Caco-2 (cell line): ENCODE results near the gene LRRC56. TPM values are rescaled to one million over a fixed set of nuclear protein-coding genes. Genes with fewer than 3 reads are reported as not detected.

Experiments
- BruUV-seq: library from RNA; stranded (reverse); fragments of 400-500 nt; replicated peaks from 2 replicates; lab custom pipeline; 2021; lab: Mats Ljungman, UMichigan
- CTCF ChIA-PET: fragments of 300-600 bp; sonication (Branson Sonifier 250); formaldehyde crosslinking; loops from one replicate; lab custom pipeline; 2022; ENCODE audit warnings: antibody characterized with exemption; lab: Charles Lee
- POLR2A ChIA-PET: fragments of 300-600 bp; sonication (Branson Sonifier 250); formaldehyde crosslinking; loops from one replicate; lab custom pipeline; 2022; ENCODE audit warnings: antibody characterized with exemption; lab: Charles Lee
- DNase-seq, 2 experiments: peaks; one replicate each; pipeline versions ENCODE4 v3.0.0 to v3.0.0-alpha.2; 2020 to 2022
- H3K27me3 ChIP-seq: replicated peaks from 2 replicates; pipeline ENCODE4 v1.6.0; 2011; ENCODE audit warnings: low read length; ENCODE audit not compliant: control insufficient read depth, insufficient read depth
- H3K36me3 ChIP-seq: 2 replicates; pipeline ENCODE4 v1.5.1; 2011; ENCODE audit warnings: low read length; ENCODE audit not compliant: control insufficient read depth, insufficient read depth
- H3K4me1 ChIP-seq: fragments of 250-450 bp; sonication (Bioruptor Pico); 2 replicates; pipeline ENCODE4 v1.5.1; 2020; ENCODE audit warnings: mild to moderate bottlenecking
- H3K4me3 ChIP-seq: 2 replicates; pipeline ENCODE4 v1.5.1; 2011; ENCODE audit warnings: low read depth, mild to moderate bottlenecking, control low read depth, low read length
- H3K9me3 ChIP-seq: fragments of 250-450 bp; sonication (Bioruptor Pico); 2 replicates; pipeline ENCODE4 v1.5.1; 2020; ENCODE audit warnings: mild to moderate bottlenecking, moderate library complexity
- H3K27ac Mint-ChIP-seq: one replicate; pipeline ENCODE4 v1.8.0; 2022; ENCODE audit warnings: mixed read lengths; ENCODE audit not compliant: unreplicated experiment
- H3K27me3 Mint-ChIP-seq: one replicate; pipeline ENCODE4 v1.8.0; 2022; ENCODE audit warnings: mixed read lengths; ENCODE audit not compliant: insufficient read depth, unreplicated experiment
- H3K36me3 Mint-ChIP-seq: one replicate; pipeline ENCODE4 v1.8.0; 2022; ENCODE audit warnings: mild to moderate bottlenecking, mixed read lengths; ENCODE audit not compliant: insufficient read depth, unreplicated experiment
- H3K4me1 Mint-ChIP-seq: one replicate; pipeline ENCODE4 v1.8.0; 2022; ENCODE audit warnings: low read depth, mixed read lengths; ENCODE audit not compliant: unreplicated experiment
- H3K4me3 Mint-ChIP-seq: one replicate; pipeline ENCODE4 v1.8.0; 2022; ENCODE audit warnings: mild to moderate bottlenecking, moderate library complexity, mixed read lengths; ENCODE audit not compliant: unreplicated experiment
- H3K9me3 Mint-ChIP-seq: one replicate; pipeline ENCODE4 v1.8.0; 2022; ENCODE audit warnings: mixed read lengths; ENCODE audit not compliant: unreplicated experiment
- intact Hi-C: fragments of 100-400 bp; cut with micrococcal nuclease; formaldehyde crosslinking; loops from one replicate; pipeline ENCODE4 v1.10.0; 2022; ENCODE audit not compliant: unreplicated experiment
- total RNA-seq: library from RNA; stranded (reverse); gene quantifications from 2 replicates; pipeline ENCODE4 v1.2.3, GENCODE V29; 2022
- TF ChIP-seq, protein P1 (sequence below), 2 experiments: fragments of 200-600 bp in 1 of 2; IDR thresholded peaks; 1 replicate in 1 of 2; 2 replicates in 1 of 2; pipeline versions ENCODE4 v1.5.1 to v1.8.0; 2011 to 2022; ENCODE audit warnings: antibody characterized with exemption in 1 of 2, control low read depth in 1 of 2, inconsistent platforms in 1 of 2, low read depth in 1 of 2, low read length in 1 of 2, mild to moderate bottlenecking in 1 of 2, moderate library complexity in 1 of 2; ENCODE audit not compliant: insufficient read depth in 1 of 2, severe bottlenecking in 1 of 2, unreplicated experiment in 1 of 2

The LRRC56 gene
- total RNA-seq, 1 experiment from 2014 or later, result 4.4 TPM

GRCh38 chr11:499201-500076 lies 37.9 kb upstream of the LRRC56 start:
- H3K4me3 ChIP-seq, result no peak overlapping the region
- BruUV-seq, result no TSS peak
- no peak for DNase-seq
- H3K27ac Mint-ChIP-seq, result peak overlapping the region; percentile 29
- ChIA-PET POLR2A (no interaction called here), CTCF (no interaction called here)
- H3K36me3 Mint-ChIP-seq, result peaks cover 77% of the 10 kb centered on the region
- H3K27me3 Mint-ChIP-seq, result no peaks in the 10 kb centered on the region
- no peaks in the 10 kb centered on the region for H3K9me3 Mint-ChIP-seq
- no peaks in the 10 kb centered on the region for H3K4me1 Mint-ChIP-seq
- H3K36me3 ChIP-seq, result peaks cover 8% of the 10 kb centered on the region
- no peaks in the 10 kb centered on the region for H3K9me3 ChIP-seq
- TF ChIP-seq, protein P1, sequence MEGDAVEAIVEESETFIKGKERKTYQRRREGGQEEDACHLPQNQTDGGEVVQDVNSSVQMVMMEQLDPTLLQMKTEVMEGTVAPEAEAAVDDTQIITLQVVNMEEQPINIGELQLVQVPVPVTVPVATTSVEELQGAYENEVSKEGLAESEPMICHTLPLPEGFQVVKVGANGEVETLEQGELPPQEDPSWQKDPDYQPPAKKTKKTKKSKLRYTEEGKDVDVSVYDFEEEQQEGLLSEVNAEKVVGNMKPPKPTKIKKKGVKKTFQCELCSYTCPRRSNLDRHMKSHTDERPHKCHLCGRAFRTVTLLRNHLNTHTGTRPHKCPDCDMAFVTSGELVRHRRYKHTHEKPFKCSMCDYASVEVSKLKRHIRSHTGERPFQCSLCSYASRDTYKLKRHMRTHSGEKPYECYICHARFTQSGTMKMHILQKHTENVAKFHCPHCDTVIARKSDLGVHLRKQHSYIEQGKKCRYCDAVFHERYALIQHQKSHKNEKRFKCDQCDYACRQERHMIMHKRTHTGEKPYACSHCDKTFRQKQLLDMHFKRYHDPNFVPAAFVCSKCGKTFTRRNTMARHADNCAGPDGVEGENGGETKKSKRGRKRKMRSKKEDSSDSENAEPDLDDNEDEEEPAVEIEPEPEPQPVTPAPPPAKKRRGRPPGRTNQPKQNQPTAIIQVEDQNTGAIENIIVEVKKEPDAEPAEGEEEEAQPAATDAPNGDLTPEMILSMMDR (IDR thresholded peaks at IDR 0.05; ENCODE audit: insufficient read depth in 1 of 2, low read depth in 1 of 2, low read length in 1 of 2, severe bottlenecking in 1 of 2, unreplicated experiment in 1 of 2), result no peak
- no peaks in the 10 kb centered on the region for H3K4me1 ChIP-seq
- intact Hi-C loops, result no loop called here
- H3K4me3 Mint-ChIP-seq, result no peak overlapping the region
- H3K27me3 ChIP-seq, result no peaks in the 10 kb centered on the region

GRCh38 chr11:501001-501682 lies 36.2 kb upstream of the LRRC56 start:
- TF ChIP-seq, protein P1 (IDR thresholded peaks at IDR 0.05; ENCODE audit: insufficient read depth in 1 of 2, low read depth in 1 of 2, low read length in 1 of 2, severe bottlenecking in 1 of 2, unreplicated experiment in 1 of 2), result no peak
- CTCF ChIA-PET, result no interaction called here
- Mint-ChIP-seq H3K9me3 (no peaks in the 10 kb centered on the region), H3K27ac (no peak overlapping the region), H3K27me3 (no peaks in the 10 kb centered on the region), H3K4me3 (no peak overlapping the region), H3K36me3 (peaks cover 63% of the 10 kb centered on the region), H3K4me1 (no peaks in the 10 kb centered on the region)
- peaks cover 7% of the 10 kb centered on the region for H3K4me1 ChIP-seq
- DNase-seq, result no peak
- no TSS peak for BruUV-seq
- no peaks in the 10 kb centered on the region for H3K9me3 ChIP-seq
- no peak overlapping the region for H3K4me3 ChIP-seq
- POLR2A ChIA-PET, result no interaction called here
- intact Hi-C loops, result no loop called here
- H3K27me3 ChIP-seq, result no peaks in the 10 kb centered on the region
- peaks cover 8% of the 10 kb centered on the region for H3K36me3 ChIP-seq

- no peaks in the 10 kb centered on the region for H3K27me3 Mint-ChIP-seq
- no peaks in the 10 kb centered on the region for H3K9me3 Mint-ChIP-seq
- intact Hi-C loops, result no loop called here
- H3K36me3 Mint-ChIP-seq, result peaks cover 63% of the 10 kb centered on the region
- ChIA-PET CTCF (no interaction called here), POLR2A (no interaction called here)
- no peak overlapping the region for H3K4me3 Mint-ChIP-seq
- H3K27ac Mint-ChIP-seq, result no peak overlapping the region
- H3K4me1 Mint-ChIP-seq, result no peaks in the 10 kb centered on the region
- DNase-seq, result no peak
- no peaks in the 10 kb centered on the region for H3K27me3 ChIP-seq
- H3K4me3 ChIP-seq, result no peak overlapping the region
- TF ChIP-seq, protein P1 (IDR thresholded peaks at IDR 0.05; ENCODE audit: insufficient read depth in 1 of 2, low read depth in 1 of 2, low read length in 1 of 2, severe bottlenecking in 1 of 2, unreplicated experiment in 1 of 2), result no peak
- peaks cover 8% of the 10 kb centered on the region for H3K36me3 ChIP-seq
- no TSS peak for BruUV-seq
- peaks cover 7% of the 10 kb centered on the region for H3K4me1 ChIP-seq
- H3K9me3 ChIP-seq, result no peaks in the 10 kb centered on the region
Observed at GRCh38 chr11:501683-502287, 35.5 kb upstream of the LRRC56 start.
